Measurements from ENCODE around the gene GSTK1. TPM values are rescaled to one million over a fixed set of nuclear protein-coding genes. Genes with fewer than 3 reads are reported as not detected.
A peak's percentile ranks its signal among the peaks of the same experiment; 100 is the strongest.

The GSTK1 gene
- total and polyA plus RNA-seq, 9 of the 15 experiments (the other 6 are each of a cell fraction or from before 2014, with no cell fraction given), result 155 to 441 (median 233) TPM

DNA sequence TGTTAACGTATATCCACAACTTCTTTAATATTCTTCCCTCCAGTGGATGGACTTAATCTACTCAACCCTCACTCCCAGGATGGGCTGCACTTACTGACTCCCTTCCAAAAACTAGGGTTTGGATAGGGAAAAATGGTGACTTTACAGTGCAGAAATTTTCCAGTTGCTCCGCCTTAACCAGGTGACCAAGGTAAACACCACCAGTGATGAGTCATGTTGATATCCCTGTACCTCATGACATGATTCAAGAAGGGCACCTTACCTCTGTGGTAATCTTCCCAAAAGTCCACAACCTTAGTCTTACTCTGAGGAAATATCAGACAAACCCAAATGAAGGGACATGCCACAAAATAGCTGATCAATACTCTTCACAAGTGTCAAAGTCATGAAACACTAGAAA lies 3.5 kb upstream of the GSTK1 start (continued):
- no peak for TF ChIP-seq BRD4 (IDR thresholded peaks at IDR 0.05)
- no peak for TF ChIP-seq XRCC5 (IDR thresholded peaks at IDR 0.05; ENCODE audit: low read depth, low read length)
- TF ChIP-seq NFE2 (IDR thresholded peaks at IDR 0.05; ENCODE audit: low read depth), result 0 out of 2 replicates have a peak, but pooled peaks have one; percentile 30
- no peak for TF ChIP-seq ZBTB43 (CRISPR knock-in tag; IDR thresholded peaks at IDR 0.05)
- TF ChIP-seq SREBF1 (IDR thresholded peaks at IDR 0.05; ENCODE audit: borderline replicate concordance, low read depth, low read length), result no peak
- TF ChIP-seq HNRNPLL (IDR thresholded peaks at IDR 0.05; ENCODE audit: low read depth, low read length, poor library complexity, severe bottlenecking), result no peak
- no peak for TF ChIP-seq NUFIP1 (IDR thresholded peaks at IDR 0.05; ENCODE audit: partially characterized antibody)
- peak; percentile 79 for TF ChIP-seq ATF3 (IDR thresholded peaks at IDR 0.05)
- no peak for TF ChIP-seq ATF3 (CRISPR knock-in tag; conservative IDR thresholded peaks at IDR 0.05)
- no peak for TF ChIP-seq TRIM24 (IDR thresholded peaks at IDR 0.05)
- TF ChIP-seq XRCC3 (IDR thresholded peaks at IDR 0.05), result no peak
- TF ChIP-seq ZC3H11A (IDR thresholded peaks at IDR 0.05; ENCODE audit: low read depth, low read length), result no peak
- TF ChIP-seq CXXC5 (CRISPR knock-in tag; IDR thresholded peaks at IDR 0.05), result no peak
- no peak for TF ChIP-seq RBM25 (IDR thresholded peaks at IDR 0.05; ENCODE audit: low read depth, low read length, severe bottlenecking)
- no peak for TF ChIP-seq ZNF282 (CRISPR knock-in tag; IDR thresholded peaks at IDR 0.05)
- no peak for TF ChIP-seq NCOA6 (IDR thresholded peaks at IDR 0.05)
- TF ChIP-seq, protein P1, sequence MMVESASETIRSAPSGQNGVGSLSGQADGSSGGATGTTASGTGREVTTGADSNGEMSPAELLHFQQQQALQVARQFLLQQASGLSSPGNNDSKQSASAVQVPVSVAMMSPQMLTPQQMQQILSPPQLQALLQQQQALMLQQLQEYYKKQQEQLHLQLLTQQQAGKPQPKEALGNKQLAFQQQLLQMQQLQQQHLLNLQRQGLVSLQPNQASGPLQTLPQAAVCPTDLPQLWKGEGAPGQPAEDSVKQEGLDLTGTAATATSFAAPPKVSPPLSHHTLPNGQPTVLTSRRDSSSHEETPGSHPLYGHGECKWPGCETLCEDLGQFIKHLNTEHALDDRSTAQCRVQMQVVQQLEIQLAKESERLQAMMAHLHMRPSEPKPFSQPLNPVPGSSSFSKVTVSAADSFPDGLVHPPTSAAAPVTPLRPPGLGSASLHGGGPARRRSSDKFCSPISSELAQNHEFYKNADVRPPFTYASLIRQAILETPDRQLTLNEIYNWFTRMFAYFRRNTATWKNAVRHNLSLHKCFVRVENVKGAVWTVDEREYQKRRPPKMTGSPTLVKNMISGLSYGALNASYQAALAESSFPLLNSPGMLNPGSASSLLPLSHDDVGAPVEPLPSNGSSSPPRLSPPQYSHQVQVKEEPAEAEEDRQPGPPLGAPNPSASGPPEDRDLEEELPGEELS (CRISPR knock-in tag; IDR thresholded peaks at IDR 0.05; ENCODE audit: borderline replicate concordance), result no peak
- no peak for TF ChIP-seq BDP1 (IDR thresholded peaks at IDR 0.05; ENCODE audit: insufficient read depth, insufficient read length)
- TF ChIP-seq, protein P2, sequence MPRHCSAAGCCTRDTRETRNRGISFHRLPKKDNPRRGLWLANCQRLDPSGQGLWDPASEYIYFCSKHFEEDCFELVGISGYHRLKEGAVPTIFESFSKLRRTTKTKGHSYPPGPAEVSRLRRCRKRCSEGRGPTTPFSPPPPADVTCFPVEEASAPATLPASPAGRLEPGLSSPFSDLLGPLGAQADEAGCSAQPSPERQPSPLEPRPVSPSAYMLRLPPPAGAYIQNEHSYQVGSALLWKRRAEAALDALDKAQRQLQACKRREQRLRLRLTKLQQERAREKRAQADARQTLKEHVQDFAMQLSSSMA (CRISPR knock-in tag; IDR thresholded peaks at IDR 0.05), result no peak
- TF ChIP-seq CBFB (CRISPR knock-in tag; IDR thresholded peaks at IDR 0.05), result no peak
- TF ChIP-seq C11orf30 (IDR thresholded peaks at IDR 0.05; ENCODE audit: low read depth), result peak; percentile 27
- no peak for TF ChIP-seq NFRKB (IDR thresholded peaks at IDR 0.05; ENCODE audit: low read depth)
- no peak for TF ChIP-seq BRD9 (IDR thresholded peaks at IDR 0.05; ENCODE audit: low read depth, partially characterized antibody)
- TF ChIP-seq ZNF778 (CRISPR knock-in tag; IDR thresholded peaks at IDR 0.05), result no peak
- no peak for TF ChIP-seq MAZ (CRISPR knock-in tag; conservative IDR thresholded peaks at IDR 0.05 in 1 of 2, IDR thresholded peaks at IDR 0.05 in 1 of 2)
- TF ChIP-seq, protein P3, sequence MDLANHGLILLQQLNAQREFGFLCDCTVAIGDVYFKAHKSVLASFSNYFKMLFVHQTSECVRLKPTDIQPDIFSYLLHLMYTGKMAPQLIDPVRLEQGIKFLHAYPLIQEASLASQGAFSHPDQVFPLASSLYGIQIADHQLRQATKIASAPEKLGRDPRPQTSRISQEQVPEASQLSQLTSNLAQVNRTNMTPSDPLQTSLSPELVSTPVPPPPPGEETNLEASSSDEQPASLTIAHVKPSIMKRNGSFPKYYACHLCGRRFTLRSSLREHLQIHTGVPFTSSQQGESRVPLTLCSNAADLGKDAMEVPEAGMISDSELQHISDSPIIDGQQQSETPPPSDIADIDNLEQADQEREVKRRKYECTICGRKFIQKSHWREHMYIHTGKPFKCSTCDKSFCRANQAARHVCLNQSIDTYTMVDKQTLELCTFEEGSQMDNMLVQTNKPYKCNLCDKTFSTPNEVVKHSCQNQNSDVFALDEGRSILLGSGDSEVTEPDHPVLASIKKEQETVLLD (IDR thresholded peaks at IDR 0.05), result no peak
- TF ChIP-seq LCOR (CRISPR knock-in tag; IDR thresholded peaks at IDR 0.05), result no peak

Measured in K562 (cell line).